ENCODE results near the gene TRIM69. TPM values are rescaled to one million over a fixed set of nuclear protein-coding genes. Genes with fewer than 3 reads are reported as not detected.
A peak's percentile ranks its signal among the peaks of the same experiment; 100 is the strongest.

Gene TRIM69
- total and polyA plus RNA-seq, 2 of the 8 experiments (the other 6 are each of a cell fraction or from before 2014, with no cell fraction given) = 4.3 to 6.2 TPM

- no peak for TF ChIP-seq YY1 (IDR thresholded peaks at IDR 0.05; ENCODE audit: low read depth, low read length)
- no peak for TF ChIP-seq KDM1A (IDR thresholded peaks at IDR 0.05; ENCODE audit: borderline replicate concordance, low read length)
- no peak for TF ChIP-seq FOSL1 (IDR thresholded peaks at IDR 0.05; ENCODE audit: insufficient read depth, low read depth, low read length)
- TF ChIP-seq TAF1 (IDR thresholded peaks at IDR 0.05; ENCODE audit: low read depth, low read length) = peak; percentile 88
- TF ChIP-seq ASH2L (IDR thresholded peaks at IDR 0.05; ENCODE audit: low read length) = peak; percentile 12
- TF ChIP-seq EGR1 (IDR thresholded peaks at IDR 0.05; ENCODE audit: borderline replicate concordance, low read depth, low read length) = no peak
- TF ChIP-seq GABPA (IDR thresholded peaks at IDR 0.05; ENCODE audit: borderline replicate concordance, insufficient read depth, low read length) = no peak
- peak; percentile 22; the same call in 1 of the 2 replicates for TF ChIP-seq TEAD4 (IDR thresholded peaks at IDR 0.05; ENCODE audit: low read depth, low read length)
- TF ChIP-seq RNF2 (IDR thresholded peaks at IDR 0.05; ENCODE audit: borderline replicate concordance, low read depth, low read length, missing control alignments, poor library complexity, severe bottlenecking) = no peak
- TF ChIP-seq BRCA1 (IDR thresholded peaks at IDR 0.05; ENCODE audit: low read depth, low read length) = peak; percentile 55
- no peak for TF ChIP-seq SIRT6 (IDR thresholded peaks at IDR 0.05; ENCODE audit: low read length)
- TF ChIP-seq SRF (IDR thresholded peaks at IDR 0.05; ENCODE audit: low read depth, low read length) = no peak
- no peak for TF ChIP-seq SIX5 (IDR thresholded peaks at IDR 0.05; ENCODE audit: low read depth, low read length)
- TF ChIP-seq CHD2 (IDR thresholded peaks at IDR 0.05; ENCODE audit: low read length) = peak; percentile 88
- peak; percentile 100 for TF ChIP-seq RFX5 (IDR thresholded peaks at IDR 0.05; ENCODE audit: borderline replicate concordance, low read depth, low read length)
- no peak for TF ChIP-seq KDM5A (IDR thresholded peaks at IDR 0.05; ENCODE audit: low read length)
- no peak for TF ChIP-seq BACH1 (IDR thresholded peaks at IDR 0.05; ENCODE audit: low read length)
- no peak for TF ChIP-seq CHD1 (IDR thresholded peaks at IDR 0.05; ENCODE audit: low read depth, low read length)
- TF ChIP-seq, protein P1, sequence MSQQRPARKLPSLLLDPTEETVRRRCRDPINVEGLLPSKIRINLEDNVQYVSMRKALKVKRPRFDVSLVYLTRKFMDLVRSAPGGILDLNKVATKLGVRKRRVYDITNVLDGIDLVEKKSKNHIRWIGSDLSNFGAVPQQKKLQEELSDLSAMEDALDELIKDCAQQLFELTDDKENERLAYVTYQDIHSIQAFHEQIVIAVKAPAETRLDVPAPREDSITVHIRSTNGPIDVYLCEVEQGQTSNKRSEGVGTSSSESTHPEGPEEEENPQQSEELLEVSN (IDR thresholded peaks at IDR 0.05) = no peak; the same call in 1 of the 2 replicates
- no peak for TF ChIP-seq SP2 (IDR thresholded peaks at IDR 0.05; ENCODE audit: low read length)
- TF ChIP-seq SAP30 (IDR thresholded peaks at IDR 0.05; ENCODE audit: insufficient read depth, insufficient replicate concordance, low read length) = peak; percentile 79
- no peak for TF ChIP-seq RBBP5 (IDR thresholded peaks at IDR 0.05; ENCODE audit: borderline replicate concordance, low read depth, low read length)
- TF ChIP-seq SIN3A (conservative IDR thresholded peaks at IDR 0.05 in 1 of 2, IDR thresholded peaks at IDR 0.05 in 1 of 2; ENCODE audit: low read depth in 1 of 2, low read length in 2 of 2) = peak in 1 of 2 experiments; percentile 84; a peak in 2 of 4 replicates
These were observed 25.1 kb upstream of the TRIM69 start, which contains the start of the genes B2M and PATL2 (continued) for GRCh38 chr15:44711096-44711742.

Data from H1 (cell line).